Neuronal stem cell (in vitro differentiated cells): ENCODE measurements around the gene MED29.
A peak's percentile ranks its signal among the peaks of the same experiment; 100 is the strongest.

Experiments
- DNase-seq: peaks from one replicate; pipeline ENCODE4 v3.0.0-alpha.2; 2013; ENCODE audit warnings: low spot score
- H2AFZ ChIP-seq: one replicate; pipeline ENCODE4 v1.6.1; 2013; ENCODE audit warnings: mild to moderate bottlenecking, low read length, inconsistent platforms
- H2AK5ac ChIP-seq: 2 replicates; pipeline ENCODE4 v1.6.1; 2013; ENCODE audit warnings: low read depth, mild to moderate bottlenecking, inconsistent platforms, low read length, moderate library complexity, mixed read lengths
- H2BK120ac ChIP-seq: 2 replicates; pipeline ENCODE4 v1.6.1; 2013; ENCODE audit warnings: low read depth, mild to moderate bottlenecking, inconsistent platforms, low read length, moderate library complexity, mixed read lengths
- H2BK12ac ChIP-seq: one replicate; pipeline ENCODE4 v1.6.1; 2013; ENCODE audit warnings: low read length, inconsistent platforms
- H2BK15ac ChIP-seq: 2 replicates; pipeline ENCODE4 v1.6.1; 2013; ENCODE audit warnings: mild to moderate bottlenecking, low read length, inconsistent platforms, mixed read lengths
- H2BK5ac ChIP-seq: one replicate; pipeline ENCODE4 v1.6.1; 2013; ENCODE audit warnings: inconsistent platforms, mild to moderate bottlenecking, low read length, moderate library complexity
- H3K14ac ChIP-seq: one replicate; pipeline ENCODE4 v1.6.1; 2013; ENCODE audit warnings: low read length, inconsistent platforms
- H3K18ac ChIP-seq: 2 replicates; pipeline ENCODE4 v1.6.1; 2013; ENCODE audit warnings: low read length, inconsistent platforms
- H3K23ac ChIP-seq: 2 replicates; pipeline ENCODE4 v1.6.1; 2013; ENCODE audit warnings: low read depth, mild to moderate bottlenecking, mixed read lengths, low read length, inconsistent platforms; ENCODE audit not compliant: poor library complexity
- H3K27ac ChIP-seq: replicated peaks from 3 replicates; pipeline ENCODE4 v1.5.1; 2013; ENCODE audit warnings: low read length, inconsistent platforms
- H3K27me3 ChIP-seq, 3 experiments: 2 replicates each; pipeline ENCODE4 v1.6.1; 2013; ENCODE audit warnings: low read length in 3 of 3, mild to moderate bottlenecking in 2 of 3, inconsistent platforms in 1 of 3, low read depth in 1 of 3, mixed read lengths in 1 of 3, moderate library complexity in 1 of 3; ENCODE audit not compliant: control insufficient read depth in 3 of 3, insufficient read depth in 3 of 3
- H3K36me3 ChIP-seq, 2 donors: replicated peaks in 1 of 2; 2 replicates each; pipeline ENCODE4 v1.6.1; 2013; ENCODE audit warnings: low read length in 2 of 2; ENCODE audit not compliant: control insufficient read depth in 2 of 2, insufficient read depth in 2 of 2
- H3K4ac ChIP-seq: 2 replicates; pipeline ENCODE4 v1.6.1; 2013; ENCODE audit warnings: inconsistent platforms, mild to moderate bottlenecking, low read length, moderate library complexity
- H3K4me1 ChIP-seq, 2 donors: 1 replicate in 1 of 2; 2 replicates in 1 of 2; pipeline ENCODE4 v1.6.1; 2013; ENCODE audit warnings: low read length in 2 of 2, low read depth in 1 of 2; ENCODE audit not compliant: control insufficient read depth in 2 of 2, insufficient read depth in 1 of 2
- H3K4me2 ChIP-seq: one replicate; pipeline ENCODE4 v1.6.1; 2013; ENCODE audit warnings: mild to moderate bottlenecking, low read length, inconsistent platforms; ENCODE audit not compliant: insufficient read depth, poor library complexity, severe bottlenecking
- H3K4me3 ChIP-seq, 2 donors: 2 replicates each; pipeline ENCODE4 v1.5.1; 2013; ENCODE audit warnings: low read length in 2 of 2, mild to moderate bottlenecking in 2 of 2, inconsistent platforms in 1 of 2, moderate library complexity in 1 of 2
- H3K79me1 ChIP-seq: one replicate; pipeline ENCODE4 v1.6.1; 2013; ENCODE audit warnings: low read depth, mild to moderate bottlenecking, inconsistent platforms, low read length, moderate library complexity
- H3K9ac ChIP-seq: one replicate; pipeline ENCODE4 v1.6.1; 2013; ENCODE audit warnings: mild to moderate bottlenecking, low read depth, low read length, inconsistent platforms; ENCODE audit not compliant: poor library complexity
- H3K9me3 ChIP-seq, 2 donors: replicated peaks in 1 of 2; 2 replicates each; pipeline versions ENCODE3 to v1.6.1; 2013; ENCODE audit warnings: low read length in 2 of 2, mild to moderate bottlenecking in 2 of 2, inconsistent platforms in 1 of 2, low read depth in 1 of 2, mixed read lengths in 1 of 2, moderate library complexity in 1 of 2; ENCODE audit not compliant: control insufficient read depth in 2 of 2, insufficient read depth in 1 of 2
- H4K8ac ChIP-seq: one replicate; pipeline ENCODE4 v1.6.1; 2013; ENCODE audit warnings: low read depth, mild to moderate bottlenecking, inconsistent platforms, low read length, moderate library complexity
- H4K91ac ChIP-seq: one replicate; pipeline ENCODE4 v1.6.1; 2013; ENCODE audit warnings: low read length, low read depth, mild to moderate bottlenecking, inconsistent platforms; ENCODE audit not compliant: poor library complexity
- WGBS, 2 donors: extraction: QIAGEN DNeasy Blood & Tissue Kit; methylation state at CpG; one replicate each; pipeline ENCODE4 v1.1.7; 2013; ENCODE audit warnings: missing lambda C conversion rate in 2 of 2, mixed read lengths in 1 of 2; ENCODE audit not compliant: insufficient read length in 2 of 2, insufficient replicate concordance in 1 of 2; ENCODE audit errors: extremely low coverage in 2 of 2; 5-methylcytosine and 5-hydroxymethylcytosine counted together

The MED29 gene

DNA sequence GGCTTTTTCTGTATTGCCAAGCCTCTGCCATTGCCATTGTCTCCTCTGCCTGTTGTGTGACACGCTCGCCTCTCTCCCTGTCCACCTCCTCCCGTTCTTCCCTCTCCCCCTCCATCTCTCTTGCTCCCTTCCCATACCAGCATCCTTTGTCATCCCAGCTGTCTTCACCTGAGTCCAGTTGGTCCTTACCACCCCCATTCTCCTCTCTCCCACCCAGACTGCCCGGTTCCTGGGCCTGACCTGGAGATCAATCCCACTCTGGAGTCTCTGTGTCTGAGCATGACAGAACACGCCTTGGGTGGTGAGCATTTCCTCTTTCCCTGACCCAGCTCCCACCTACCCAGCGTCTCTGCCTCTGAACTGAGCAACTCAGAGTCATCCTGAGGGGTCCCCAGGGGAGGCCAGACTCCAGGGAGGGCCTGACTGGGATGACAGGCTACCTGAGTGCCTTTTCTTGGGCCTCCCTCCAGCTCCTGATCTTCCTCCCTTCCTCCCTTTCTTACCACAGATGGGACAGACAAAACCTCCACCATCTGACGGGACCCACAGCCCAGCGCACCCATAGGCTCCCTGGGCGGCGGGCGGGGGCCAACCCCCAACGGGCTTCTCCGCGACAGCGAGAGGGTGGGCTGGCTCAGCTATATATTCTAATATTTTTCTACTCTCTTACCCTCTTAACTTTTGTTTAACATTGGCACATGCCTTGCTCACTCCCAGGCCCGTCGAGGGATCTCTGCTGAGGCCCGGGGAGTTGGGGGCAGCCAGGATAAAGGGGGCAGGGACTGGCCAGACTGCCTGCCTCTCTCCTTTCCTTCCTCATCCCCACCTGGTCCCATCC, 8.0 kb upstream of the MED29 start:
- no peak overlapping the region for H2BK15ac ChIP-seq
- no peak overlapping the region for H3K4me2 ChIP-seq
- H4K91ac ChIP-seq: no peak overlapping the region
- H3K27ac ChIP-seq: no peak overlapping the region
- H3K14ac ChIP-seq: no peak overlapping the region
- peaks cover 72 to 100% of the 10 kb centered on the region in 2 donors for H3K36me3 ChIP-seq
- H3K27me3 ChIP-seq: no peaks in the 10 kb centered on the region
- no peak overlapping the region for H2BK12ac ChIP-seq
- no peak overlapping the region for H3K4me3 ChIP-seq
- H3K9me3 ChIP-seq: no peaks in the 10 kb centered on the region
- no peak overlapping the region for H3K4ac ChIP-seq
- WGBS, 2 donors: no CpG with 5 or more reads among the region's 18 CpGs
- DNase-seq: no peak
- no peak overlapping the region for H3K18ac ChIP-seq
- no peak overlapping the region for H2BK120ac ChIP-seq
- H3K9ac ChIP-seq: no peak overlapping the region
- no peak overlapping the region for H3K23ac ChIP-seq
- no peaks in the 10 kb centered on the region for H3K4me1 ChIP-seq
- no peak overlapping the region for H2BK5ac ChIP-seq
- H4K8ac ChIP-seq: no peak overlapping the region
- H2AFZ ChIP-seq: no peak overlapping the region
- H3K79me1 ChIP-seq: no peaks in the 10 kb centered on the region
- H2AK5ac ChIP-seq: no peak overlapping the region

DNA sequence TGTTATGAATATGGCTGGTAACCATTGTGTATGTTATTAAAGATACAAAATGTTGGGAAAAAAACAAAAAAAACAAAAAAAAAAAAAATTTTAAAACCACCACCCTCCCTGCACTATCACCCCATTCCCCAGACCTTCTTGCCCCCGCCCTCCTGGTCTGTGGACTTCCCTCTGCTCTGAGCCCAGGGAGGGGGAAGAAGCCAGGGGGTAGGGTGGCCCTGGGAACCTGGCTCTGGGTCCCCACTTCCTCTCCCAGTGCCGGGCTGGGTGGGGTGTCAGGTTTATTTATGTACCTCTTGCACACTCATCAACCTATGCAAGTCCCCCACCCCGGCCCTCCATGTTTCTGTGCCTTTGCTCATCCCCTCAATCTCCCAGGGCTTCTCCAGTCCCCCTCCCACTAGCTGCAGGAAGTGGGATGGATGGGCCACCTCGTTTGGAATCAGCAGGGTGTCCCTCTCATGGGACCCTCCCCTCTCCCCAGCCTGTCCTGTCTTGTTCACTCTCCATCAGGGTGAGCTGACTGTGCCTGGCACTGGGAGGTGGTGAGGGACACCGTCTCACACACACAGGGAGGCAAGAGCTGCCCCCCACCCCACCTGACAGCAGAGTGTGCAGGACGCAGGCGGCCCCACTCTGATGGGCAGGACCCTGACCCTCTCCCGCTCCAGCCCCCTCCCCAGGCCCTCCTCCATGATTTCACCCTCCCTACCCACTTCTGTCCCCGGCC, 6.2 kb upstream of the MED29 start:
- Histone ChIP-seq H3K4me2 (no peak overlapping the region), H3K79me1 (peaks cover 4% of the 10 kb centered on the region), H3K9me3 (no peaks in the 10 kb centered on the region), H3K36me3 (peaks cover 74 to 99% of the 10 kb centered on the region in 2 donors), H4K91ac (no peak overlapping the region), H3K4me1 (peaks cover 0 to 4% of the 10 kb centered on the region in 2 donors), H3K23ac (no peak overlapping the region), H3K4me3 (no peak overlapping the region), H2BK120ac (no peak overlapping the region), H3K9ac (no peak overlapping the region), H2BK12ac (no peak overlapping the region), H3K14ac (no peak overlapping the region), H3K4ac (no peak overlapping the region), H3K27me3 (no peaks in the 10 kb centered on the region), H3K27ac (no peak overlapping the region), H2BK5ac (no peak overlapping the region), H3K18ac (no peak overlapping the region), H2AFZ (no peak overlapping the region), H4K8ac (no peak overlapping the region), H2BK15ac (no peak overlapping the region), H2AK5ac (no peak overlapping the region)
- no CpG with 5 or more reads among the region's 9 CpGs for WGBS, 2 donors
- no peak for DNase-seq

DNA sequence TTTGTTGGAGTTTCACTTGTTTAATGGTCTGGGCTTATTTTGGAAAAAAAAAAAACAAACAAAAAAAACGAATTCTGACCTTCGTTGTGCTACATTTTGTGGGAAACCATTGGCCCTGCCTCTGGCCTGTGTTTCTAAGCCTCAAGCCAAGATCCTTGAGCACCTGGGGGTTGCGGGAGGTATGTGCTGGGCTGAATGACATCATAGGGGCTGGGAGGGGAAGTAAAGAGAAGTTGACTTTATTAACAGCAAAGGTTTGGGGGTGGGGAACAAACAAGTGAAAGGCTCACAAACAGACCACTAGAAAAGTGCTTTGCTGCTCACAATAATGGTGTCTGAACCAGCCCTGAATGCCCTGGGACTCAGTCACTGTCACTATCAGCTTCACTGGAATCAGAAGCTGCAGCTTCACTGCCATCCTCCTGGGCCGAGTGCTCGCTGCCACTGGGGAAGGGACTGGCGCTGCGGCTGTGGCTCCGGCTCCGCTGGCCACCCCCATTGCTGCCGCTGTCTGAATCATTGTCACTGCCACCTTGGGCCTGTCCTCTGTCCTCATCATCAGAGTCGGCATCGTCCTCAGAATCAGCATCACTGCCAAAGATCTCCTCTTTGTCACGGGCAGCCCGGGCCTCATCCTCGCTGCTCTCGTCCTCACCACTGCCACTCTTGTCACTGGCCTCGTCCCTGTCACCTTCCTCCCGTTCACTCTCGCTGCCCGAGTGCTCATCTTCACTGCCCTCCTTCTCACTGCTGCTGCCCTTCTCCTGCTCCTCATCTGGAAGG, 5.4 kb upstream of the MED29 start:
- H3K4me1 ChIP-seq: peaks cover 0 to 7% of the 10 kb centered on the region in 2 donors
- no peak overlapping the region for H3K18ac ChIP-seq
- H3K4ac ChIP-seq: no peak overlapping the region
- peak overlapping the region; percentile 23 for H3K23ac ChIP-seq
- no peak overlapping the region for H2BK5ac ChIP-seq
- WGBS, 2 donors: no CpG with 5 or more reads among the region's 20 CpGs
- no peak overlapping the region for H3K27ac ChIP-seq
- peaks cover 5% of the 10 kb centered on the region for H3K79me1 ChIP-seq
- H2AK5ac ChIP-seq: no peak overlapping the region
- no peak overlapping the region for H2BK12ac ChIP-seq
- H2AFZ ChIP-seq: no peak overlapping the region
- H4K8ac ChIP-seq: peak overlapping the region; percentile 66
- H2BK15ac ChIP-seq: no peak overlapping the region
- H3K36me3 ChIP-seq: peaks cover 66 to 91% of the 10 kb centered on the region in 2 donors
- H3K27me3 ChIP-seq: no peaks in the 10 kb centered on the region
- peak overlapping the region; percentile 76 for H3K9ac ChIP-seq
- no peak overlapping the region for H3K4me3 ChIP-seq
- H3K4me2 ChIP-seq: no peak overlapping the region
- no peak overlapping the region for H2BK120ac ChIP-seq
- no peak overlapping the region for H4K91ac ChIP-seq
- H3K9me3 ChIP-seq: no peaks in the 10 kb centered on the region
- no peak overlapping the region for H3K14ac ChIP-seq
- DNase-seq: no peak
